Activated T-cell treated with anti-CD3 and anti-CD28 coated beads, Interleukin-2, amount 50 U/mL, for 24 hours (primary cell): Measurements from ENCODE around the gene ELF4.

ENCODE experiments used
- DNase-seq: peaks from one replicate; pipeline ENCODE4 v3.0.0-alpha.2; 2020
- H3K27ac Mint-ChIP-seq: 2 replicates; pipeline ENCODE4 v1.8.0; 2020; ENCODE audit warnings: mild to moderate bottlenecking, mixed read lengths
- H3K27me3 Mint-ChIP-seq: 2 replicates; pipeline ENCODE4 v1.8.0; 2020; ENCODE audit warnings: mixed read lengths
- H3K36me3 Mint-ChIP-seq: 2 replicates; pipeline ENCODE4 v1.8.0; 2020; ENCODE audit warnings: low read depth, mixed read lengths
- H3K4me1 Mint-ChIP-seq: 2 replicates; pipeline ENCODE4 v1.8.0; 2020; ENCODE audit warnings: low read depth, mixed read lengths
- H3K4me3 Mint-ChIP-seq: 2 replicates; pipeline ENCODE4 v1.8.0; 2020; ENCODE audit warnings: mild to moderate bottlenecking, moderate library complexity, mixed read lengths
- H3K9me3 Mint-ChIP-seq: 2 replicates; pipeline ENCODE4 v1.8.0; 2020; ENCODE audit warnings: mixed read lengths

ELF4 gene

GRCh38 chrX:130055103-130055502, 55.2 kb downstream of the ELF4 start:
- Mint-ChIP-seq H3K4me1 (peaks cover 3% of the 10 kb centered on the region), H3K27ac (no peak overlapping the region), H3K4me3 (no peak overlapping the region), H3K27me3 (peaks cover 6% of the 10 kb centered on the region), H3K9me3 (no peaks in the 10 kb centered on the region), H3K36me3 (peaks cover 28% of the 10 kb centered on the region)
- DNase-seq, result no peak

- no peak for DNase-seq
- no peak overlapping the region for H3K4me3 Mint-ChIP-seq
- no peaks in the 10 kb centered on the region for H3K9me3 Mint-ChIP-seq
- peaks cover 41% of the 10 kb centered on the region for H3K36me3 Mint-ChIP-seq
- no peaks in the 10 kb centered on the region for H3K4me1 Mint-ChIP-seq
- no peak overlapping the region for H3K27ac Mint-ChIP-seq
- H3K27me3 Mint-ChIP-seq, result peaks cover 6% of the 10 kb centered on the region
Measured at GRCh38 chrX:130053236-130053635, 57.1 kb downstream of the ELF4 start.

GRCh38 chrX:130051176-130051845, 59.0 kb downstream of the ELF4 start:
- Mint-ChIP-seq H3K4me1 (no peaks in the 10 kb centered on the region), H3K9me3 (no peaks in the 10 kb centered on the region), H3K36me3 (peaks cover 56% of the 10 kb centered on the region), H3K4me3 (no peak overlapping the region), H3K27ac (no peak overlapping the region), H3K27me3 (peaks cover 6% of the 10 kb centered on the region)
- no peak for DNase-seq

- H3K4me1 Mint-ChIP-seq, result no peaks in the 10 kb centered on the region
- H3K9me3 Mint-ChIP-seq, result no peaks in the 10 kb centered on the region
- H3K4me3 Mint-ChIP-seq, result no peak overlapping the region
- DNase-seq, result no peak
- H3K36me3 Mint-ChIP-seq, result peaks cover 58% of the 10 kb centered on the region
- no peak overlapping the region for H3K27ac Mint-ChIP-seq
- peaks cover 6% of the 10 kb centered on the region for H3K27me3 Mint-ChIP-seq
Measured at GRCh38 chrX:130049821-130050220, 60.5 kb downstream of the ELF4 start.

- peaks cover 6% of the 10 kb centered on the region for H3K27me3 Mint-ChIP-seq
- H3K9me3 Mint-ChIP-seq, result no peaks in the 10 kb centered on the region
- no peaks in the 10 kb centered on the region for H3K4me1 Mint-ChIP-seq
- H3K27ac Mint-ChIP-seq, result no peak overlapping the region
- no peak overlapping the region for H3K4me3 Mint-ChIP-seq
- peaks cover 61% of the 10 kb centered on the region for H3K36me3 Mint-ChIP-seq
- no peak for DNase-seq
Measured at GRCh38 chrX:130048686-130049222, 61.5 kb downstream of the ELF4 start.

GRCh38 chrX:130047416-130047815, 62.9 kb downstream of the ELF4 start:
- Mint-ChIP-seq H3K27me3 (peaks cover 6% of the 10 kb centered on the region), H3K9me3 (no peaks in the 10 kb centered on the region), H3K4me1 (no peaks in the 10 kb centered on the region)

GRCh38 chrX:130039847-130040246, 70.5 kb downstream of the ELF4 start:
- H3K27me3 Mint-ChIP-seq, result peaks cover 8% of the 10 kb centered on the region
- H3K36me3 Mint-ChIP-seq, result peaks cover 48% of the 10 kb centered on the region
- H3K4me3 Mint-ChIP-seq, result no peak overlapping the region
- no peak overlapping the region for H3K27ac Mint-ChIP-seq
- DNase-seq, result no peak
- no peaks in the 10 kb centered on the region for H3K9me3 Mint-ChIP-seq
- H3K4me1 Mint-ChIP-seq, result no peaks in the 10 kb centered on the region

More at GRCh38 chrX:130047416-130047815, 62.9 kb downstream of the ELF4 start:
- peaks cover 55% of the 10 kb centered on the region for H3K36me3 Mint-ChIP-seq
- H3K4me3 Mint-ChIP-seq, result no peak overlapping the region
- no peak for DNase-seq
- no peak overlapping the region for H3K27ac Mint-ChIP-seq

- H3K36me3 Mint-ChIP-seq, result peaks cover 61% of the 10 kb centered on the region
- H3K9me3 Mint-ChIP-seq, result no peaks in the 10 kb centered on the region
- peaks cover 9% of the 10 kb centered on the region for H3K27me3 Mint-ChIP-seq
- DNase-seq, result no peak
- no peaks in the 10 kb centered on the region for H3K4me1 Mint-ChIP-seq
- no peak overlapping the region for H3K27ac Mint-ChIP-seq
- no peak overlapping the region for H3K4me3 Mint-ChIP-seq
Measured at GRCh38 chrX:130034178-130034577, 76.1 kb downstream of the ELF4 start.

- Mint-ChIP-seq H3K27ac (no peak overlapping the region), H3K4me3 (no peak overlapping the region), H3K27me3 (peaks cover 10% of the 10 kb centered on the region)
Measured at GRCh38 chrX:130032552-130032951, 77.7 kb downstream of the ELF4 start.

DNA sequence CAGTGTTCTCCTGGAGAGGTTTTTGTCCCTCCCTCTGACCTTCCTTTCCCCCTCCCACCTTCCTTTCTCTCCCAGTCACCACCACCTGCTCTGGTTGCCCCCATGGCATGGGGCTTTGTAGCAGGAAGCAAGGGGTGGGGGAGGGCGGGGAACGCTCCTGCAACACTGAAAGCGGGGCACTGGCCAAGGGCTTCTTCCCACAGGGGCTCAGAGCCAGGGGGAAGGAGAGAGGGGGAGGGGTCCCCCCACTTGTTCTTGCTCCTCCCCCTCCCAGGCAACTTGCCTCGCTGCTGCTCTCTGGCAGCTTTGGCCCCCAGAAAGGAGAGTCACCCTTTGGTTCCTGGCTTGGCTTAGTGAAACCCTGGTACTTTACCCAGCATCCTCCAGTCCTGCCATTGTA, 79.5 kb downstream of the ELF4 start:
- Mint-ChIP-seq H3K4me3 (no peak overlapping the region), H3K9me3 (no peaks in the 10 kb centered on the region), H3K36me3 (peaks cover 66% of the 10 kb centered on the region), H3K27me3 (peaks cover 16% of the 10 kb centered on the region), H3K27ac (no peak overlapping the region), H3K4me1 (peaks cover 2% of the 10 kb centered on the region)
- no peak for DNase-seq

More at GRCh38 chrX:130032552-130032951, 77.7 kb downstream of the ELF4 start:
- H3K36me3 Mint-ChIP-seq, result peaks cover 59% of the 10 kb centered on the region
- H3K4me1 Mint-ChIP-seq, result peaks cover 2% of the 10 kb centered on the region
- DNase-seq, result no peak
- no peaks in the 10 kb centered on the region for H3K9me3 Mint-ChIP-seq

GRCh38 chrX:130028196-130028595, 82.1 kb downstream of the ELF4 start:
- peaks cover 63% of the 10 kb centered on the region for H3K36me3 Mint-ChIP-seq
- H3K27me3 Mint-ChIP-seq, result peaks cover 12% of the 10 kb centered on the region
- H3K4me1 Mint-ChIP-seq, result peaks cover 12% of the 10 kb centered on the region
- H3K27ac Mint-ChIP-seq, result no peak overlapping the region
- H3K4me3 Mint-ChIP-seq, result no peak overlapping the region
- peak; percentile 54 for DNase-seq
- H3K9me3 Mint-ChIP-seq, result no peaks in the 10 kb centered on the region

- Mint-ChIP-seq H3K27ac (no peak overlapping the region), H3K4me3 (no peak overlapping the region), H3K4me1 (peaks cover 12% of the 10 kb centered on the region), H3K9me3 (no peaks in the 10 kb centered on the region), H3K36me3 (peaks cover 69% of the 10 kb centered on the region), H3K27me3 (peaks cover 12% of the 10 kb centered on the region)
- DNase-seq, result no peak
Measured at GRCh38 chrX:130027569-130027968, 82.7 kb downstream of the ELF4 start.

- Mint-ChIP-seq H3K27ac (no peak overlapping the region), H3K27me3 (peaks cover 12% of the 10 kb centered on the region), H3K9me3 (no peaks in the 10 kb centered on the region), H3K4me3 (no peak overlapping the region), H3K36me3 (peaks cover 66% of the 10 kb centered on the region), H3K4me1 (peaks cover 12% of the 10 kb centered on the region)
- DNase-seq, result no peak
Measured at GRCh38 chrX:130025256-130025655, 85.0 kb downstream of the ELF4 start.

- Mint-ChIP-seq H3K4me3 (no peak overlapping the region), H3K27me3 (peaks cover 12% of the 10 kb centered on the region), H3K9me3 (no peaks in the 10 kb centered on the region), H3K27ac (peak overlapping the region; percentile 36), H3K36me3 (peaks cover 59% of the 10 kb centered on the region), H3K4me1 (peaks cover 12% of the 10 kb centered on the region)
- DNase-seq, result peak; percentile 79
Measured at GRCh38 chrX:130024127-130024526, 86.2 kb downstream of the ELF4 start.

DNA sequence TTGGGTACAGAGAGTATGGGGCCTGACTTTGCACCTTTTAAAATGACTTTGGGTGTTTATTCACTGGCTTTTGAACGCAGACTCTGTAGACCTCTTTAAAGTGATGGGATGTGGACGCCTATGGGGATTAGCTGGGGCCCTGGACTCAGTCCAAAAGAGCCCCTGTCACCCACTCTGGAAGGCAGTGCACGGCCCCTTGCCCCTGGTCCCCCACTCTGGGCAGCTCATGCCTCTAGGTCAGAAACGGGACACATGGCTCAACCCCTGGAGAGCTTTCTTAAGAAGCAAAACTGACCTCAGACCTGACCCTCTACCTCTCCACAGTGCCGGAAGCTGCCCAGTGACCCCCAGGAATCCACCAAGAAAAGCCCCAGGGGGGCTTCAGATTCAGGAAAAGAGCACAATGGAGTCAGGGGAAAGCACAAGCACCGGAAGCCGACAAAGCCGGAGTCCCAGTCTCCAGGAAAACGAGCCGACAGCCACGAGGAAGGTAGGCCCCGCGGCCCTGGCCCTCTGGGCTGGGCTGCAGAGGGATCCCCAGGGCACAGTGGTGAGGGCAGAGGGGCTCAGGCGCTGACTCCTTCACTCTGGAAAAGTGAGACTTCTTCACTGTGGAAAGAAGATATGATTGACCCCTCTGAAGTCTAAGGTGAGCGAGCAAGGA, 89.5 kb downstream of the ELF4 start:
- Mint-ChIP-seq H3K27me3 (no peaks in the 10 kb centered on the region), H3K36me3 (peaks cover 46% of the 10 kb centered on the region)

More for the DNA sequence above, 89.5 kb downstream of the ELF4 start:
- no peak for DNase-seq
- H3K9me3 Mint-ChIP-seq, result no peaks in the 10 kb centered on the region
- H3K4me3 Mint-ChIP-seq, result no peak overlapping the region
- peaks cover 11% of the 10 kb centered on the region for H3K4me1 Mint-ChIP-seq
- no peak overlapping the region for H3K27ac Mint-ChIP-seq
